DND-41 (cell line): ENCODE results near the gene TGM1.

ENCODE experiments used
- ATAC-seq: fragments of 200-7000 bp; cut with Tn5 transposase; 3 replicates; pipeline ENCODE4 v1.9.1; 2021; ENCODE audit warnings: low read depth; ENCODE audit not compliant: insufficient read depth
- DNase-seq: peaks from one replicate; pipeline ENCODE4 v3.0.0-alpha.2; 2020
- H2AFZ ChIP-seq: 2 replicates; pipeline ENCODE4 v1.6.0; 2012; ENCODE audit warnings: low read depth, low read length
- H3K27ac ChIP-seq: 2 replicates; pipeline ENCODE4 v1.5.1; 2012; ENCODE audit warnings: low read length, inconsistent platforms
- H3K27me3 ChIP-seq: fragments of 200-600 bp; sonication (generic); 2 replicates; pipeline ENCODE4 v1.6.0; 2012; ENCODE audit warnings: low read length, mild to moderate bottlenecking, inconsistent platforms; ENCODE audit not compliant: insufficient read depth, poor library complexity
- H3K36me3 ChIP-seq: 2 replicates; pipeline ENCODE4 v1.5.1; 2012; ENCODE audit warnings: low read length, inconsistent platforms; ENCODE audit not compliant: insufficient read depth
- H3K4me1 ChIP-seq: 2 replicates; pipeline ENCODE4 v1.5.1; 2012; ENCODE audit warnings: mild to moderate bottlenecking, low read length; ENCODE audit not compliant: insufficient read depth
- H3K4me2 ChIP-seq: 2 replicates; pipeline ENCODE4 v1.6.0; 2012; ENCODE audit warnings: mild to moderate bottlenecking, moderate library complexity, low read length, inconsistent platforms; ENCODE audit not compliant: insufficient read depth
- H3K4me3 ChIP-seq, 2 experiments: fragments of 200-600 bp in 1 of 2; shearing (Covaris generic) in 1 of 2; 2 replicates each; pipeline ENCODE4 v1.5.1; 2012 to 2016; ENCODE audit warnings: inconsistent platforms in 2 of 2, low read length in 2 of 2, mild to moderate bottlenecking in 2 of 2, low read depth in 1 of 2, moderate library complexity in 1 of 2
- H3K79me2 ChIP-seq: 2 replicates; pipeline ENCODE4 v1.6.0; 2012; ENCODE audit warnings: low read length, inconsistent platforms; ENCODE audit not compliant: insufficient read depth
- H3K9ac ChIP-seq: 2 replicates; pipeline ENCODE4 v1.6.0; 2012; ENCODE audit warnings: low read depth, mild to moderate bottlenecking, inconsistent platforms, low read length, moderate library complexity
- H3K9me3 ChIP-seq: 2 replicates; pipeline ENCODE4 v1.5.1; 2012; ENCODE audit warnings: low read length, moderate library complexity, mild to moderate bottlenecking, inconsistent platforms; ENCODE audit not compliant: insufficient read depth, severe bottlenecking
- H4K20me1 ChIP-seq: 2 replicates; pipeline ENCODE4 v1.6.0; 2012; ENCODE audit warnings: low read length; ENCODE audit not compliant: insufficient read depth
- EZH2 ChIP-seq: IDR thresholded peaks from 3 replicates; pipeline ENCODE4 v1.6.1; 2012; ENCODE audit warnings: borderline replicate concordance, low read depth, mild to moderate bottlenecking, moderate library complexity, low read length, inconsistent platforms; ENCODE audit not compliant: severe bottlenecking
- TF ChIP-seq, protein P1 (sequence below): IDR thresholded peaks from 2 replicates; pipeline ENCODE4 v1.5.1; 2012; ENCODE audit warnings: borderline replicate concordance, low read length, moderate library complexity, mild to moderate bottlenecking; ENCODE audit not compliant: poor library complexity, severe bottlenecking; ENCODE audit errors: extremely low read depth

Gene TGM1

DNA sequence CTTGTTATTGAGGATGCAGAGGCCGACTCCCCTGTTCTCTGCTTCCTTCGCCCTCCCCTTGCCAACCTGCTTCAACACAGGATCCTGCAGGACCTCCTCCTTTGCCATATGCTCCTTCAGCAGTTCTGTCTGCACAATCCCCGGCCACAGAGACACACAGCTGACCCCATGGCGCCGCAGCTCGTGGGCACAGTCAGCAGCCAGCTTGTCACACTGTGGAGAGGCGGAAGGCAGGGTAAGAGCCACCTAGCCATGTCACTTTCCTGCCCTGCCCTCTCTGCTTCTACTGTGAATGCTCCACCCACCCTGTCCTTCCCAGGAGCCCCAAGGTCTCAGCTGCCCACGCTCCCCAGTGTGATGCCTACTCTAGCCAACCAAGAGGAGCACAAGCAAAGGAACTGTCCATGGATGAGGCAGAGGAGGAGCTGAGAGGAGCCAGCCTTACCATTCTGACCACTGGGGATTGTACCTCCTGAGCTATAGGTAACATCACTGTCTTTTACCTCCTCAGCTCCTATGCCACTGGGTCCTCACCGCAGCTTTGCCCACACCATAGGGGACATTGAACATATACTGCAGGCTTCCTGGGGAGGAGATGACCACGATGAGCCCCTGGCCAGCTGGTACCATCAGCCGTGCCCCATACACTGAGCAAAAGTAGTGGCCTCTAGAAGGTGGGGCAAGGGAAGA lies 29.3 kb upstream of the TGM1 start:
- Histone ChIP-seq H3K79me2 (no peaks in the 10 kb centered on the region), H3K4me3 (no peak overlapping the region), H3K27ac (no peak overlapping the region), H3K27me3 (no peaks in the 10 kb centered on the region), H3K36me3 (peaks cover 40% of the 10 kb centered on the region), H4K20me1 (no peaks in the 10 kb centered on the region), H3K4me1 (peaks cover 9% of the 10 kb centered on the region; the same call in 1 of the 2 replicates), H3K4me2 (no peak overlapping the region), H3K9ac (no peak overlapping the region), H3K9me3 (no peaks in the 10 kb centered on the region), H2AFZ (no peak overlapping the region)
- TF ChIP-seq EZH2 = no peak
- TF ChIP-seq, protein P1, sequence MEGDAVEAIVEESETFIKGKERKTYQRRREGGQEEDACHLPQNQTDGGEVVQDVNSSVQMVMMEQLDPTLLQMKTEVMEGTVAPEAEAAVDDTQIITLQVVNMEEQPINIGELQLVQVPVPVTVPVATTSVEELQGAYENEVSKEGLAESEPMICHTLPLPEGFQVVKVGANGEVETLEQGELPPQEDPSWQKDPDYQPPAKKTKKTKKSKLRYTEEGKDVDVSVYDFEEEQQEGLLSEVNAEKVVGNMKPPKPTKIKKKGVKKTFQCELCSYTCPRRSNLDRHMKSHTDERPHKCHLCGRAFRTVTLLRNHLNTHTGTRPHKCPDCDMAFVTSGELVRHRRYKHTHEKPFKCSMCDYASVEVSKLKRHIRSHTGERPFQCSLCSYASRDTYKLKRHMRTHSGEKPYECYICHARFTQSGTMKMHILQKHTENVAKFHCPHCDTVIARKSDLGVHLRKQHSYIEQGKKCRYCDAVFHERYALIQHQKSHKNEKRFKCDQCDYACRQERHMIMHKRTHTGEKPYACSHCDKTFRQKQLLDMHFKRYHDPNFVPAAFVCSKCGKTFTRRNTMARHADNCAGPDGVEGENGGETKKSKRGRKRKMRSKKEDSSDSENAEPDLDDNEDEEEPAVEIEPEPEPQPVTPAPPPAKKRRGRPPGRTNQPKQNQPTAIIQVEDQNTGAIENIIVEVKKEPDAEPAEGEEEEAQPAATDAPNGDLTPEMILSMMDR = no peak
- ATAC-seq = no peak
- DNase-seq = no peak

DNA sequence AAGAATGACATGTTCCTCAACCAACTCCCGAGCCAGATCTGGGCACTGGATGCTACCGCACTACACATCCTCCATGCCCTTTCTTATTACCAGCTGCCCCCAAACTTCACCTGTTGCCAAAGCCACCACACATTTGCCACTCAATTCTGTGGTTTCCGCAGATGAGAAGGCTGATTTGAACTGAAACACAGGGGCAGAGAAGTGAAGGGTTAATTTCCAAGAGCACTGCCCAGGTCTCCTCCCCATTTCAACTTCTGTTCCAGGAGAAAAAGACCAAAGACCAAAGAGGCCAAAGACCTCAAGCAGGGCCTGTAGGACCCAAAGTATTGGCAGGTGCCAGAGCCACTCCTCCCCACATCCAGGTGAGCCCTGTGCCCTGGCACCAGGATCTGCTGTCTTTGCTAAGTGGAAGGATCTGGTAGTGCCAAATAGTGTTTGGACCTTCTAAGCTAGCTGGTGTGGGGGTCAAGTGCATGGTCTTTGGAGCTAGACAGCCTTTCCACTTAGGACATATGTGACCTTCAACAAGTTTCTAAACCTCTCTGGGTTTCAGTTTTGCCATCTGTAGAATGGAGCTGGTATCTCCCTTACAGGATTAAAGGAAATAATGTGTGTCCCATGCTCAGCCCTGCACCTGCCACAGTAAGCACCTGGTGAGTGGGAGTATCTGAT lies 28.6 kb upstream of the TGM1 start:
- Histone ChIP-seq H3K36me3 (peaks cover 40% of the 10 kb centered on the region), H3K27me3 (no peaks in the 10 kb centered on the region), H3K4me3 (no peak overlapping the region), H3K4me1 (peaks cover 2% of the 10 kb centered on the region; the same call in 1 of the 2 replicates), H2AFZ (no peak overlapping the region), H4K20me1 (no peaks in the 10 kb centered on the region), H3K27ac (no peak overlapping the region), H3K4me2 (no peak overlapping the region), H3K79me2 (no peaks in the 10 kb centered on the region), H3K9me3 (no peaks in the 10 kb centered on the region), H3K9ac (no peak overlapping the region)
- TF ChIP-seq, protein P1 = no peak
- no peak for TF ChIP-seq EZH2
- no peak for ATAC-seq
- DNase-seq = no peak

DNA sequence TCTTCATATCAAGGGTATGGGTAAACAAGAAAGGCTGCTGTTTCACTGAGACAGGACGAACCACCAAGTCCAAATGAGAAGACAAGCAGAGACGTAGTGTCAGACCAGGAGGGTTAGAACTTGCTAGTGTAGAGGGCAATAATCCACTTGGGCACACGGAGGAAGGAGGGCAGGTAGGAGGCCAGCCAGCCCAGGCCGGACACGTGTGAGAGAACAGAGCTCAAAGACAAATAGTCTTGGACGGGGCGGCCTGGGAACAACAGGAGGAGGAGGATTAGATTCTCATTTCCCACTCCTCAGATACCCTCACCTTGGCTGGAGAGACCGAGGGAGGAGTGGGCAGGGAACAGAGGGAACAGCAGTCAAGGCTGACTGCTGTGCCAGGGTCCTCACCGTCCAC lies 27.8 kb upstream of the TGM1 start:
- H2AFZ ChIP-seq = no peak overlapping the region
- ATAC-seq (no peak), DNase-seq (no peak)
- H3K36me3 ChIP-seq = peaks cover 32% of the 10 kb centered on the region
- TF ChIP-seq EZH2 = no peak
- TF ChIP-seq, protein P1 = no peak
- no peak overlapping the region for H3K4me2 ChIP-seq
- no peaks in the 10 kb centered on the region for H3K27me3 ChIP-seq
- no peaks in the 10 kb centered on the region for H3K79me2 ChIP-seq
- no peak overlapping the region for H3K9ac ChIP-seq
- no peaks in the 10 kb centered on the region for H3K9me3 ChIP-seq
- H3K27ac ChIP-seq = no peak overlapping the region
- no peaks in the 10 kb centered on the region for H3K4me1 ChIP-seq
- H4K20me1 ChIP-seq = no peaks in the 10 kb centered on the region
- H3K4me3 ChIP-seq = no peak overlapping the region
